ENCODE results near the gene CACNA1C.

Gene CACNA1C

GRCh38 chr12:2443776-2444175 lies 391.0 kb downstream of the CACNA1C start:
- no peak for DNase-seq

GRCh38 chr12:2445968-2446367 lies 393.2 kb downstream of the CACNA1C start:
- DNase-seq: no peak

GRCh38 chr12:2447861-2448260 lies 395.1 kb downstream of the CACNA1C start:
- no peak for DNase-seq

- DNase-seq: no peak
Observed at GRCh38 chr12:2449586-2449985, 396.8 kb downstream of the CACNA1C start.

- no peak for DNase-seq
Observed at GRCh38 chr12:2450553-2450952, 397.8 kb downstream of the CACNA1C start.

GRCh38 chr12:2451025-2451424 lies 398.2 kb downstream of the CACNA1C start:
- DNase-seq: no peak

GRCh38 chr12:2451497-2451896 lies 398.7 kb downstream of the CACNA1C start:
- DNase-seq: no peak

- no peak for DNase-seq
Observed at GRCh38 chr12:2453076-2453760, 400.4 kb downstream of the CACNA1C start.

GRCh38 chr12:2453761-2454090 lies 400.9 kb downstream of the CACNA1C start:
- no peak for DNase-seq

- DNase-seq: no peak
Observed at GRCh38 chr12:2454601-2455177, 401.9 kb downstream of the CACNA1C start.

GRCh38 chr12:2455410-2455809 lies 402.6 kb downstream of the CACNA1C start:
- no peak for DNase-seq

- DNase-seq: no peak
Observed at GRCh38 chr12:2456122-2456812, 403.5 kb downstream of the CACNA1C start.

GRCh38 chr12:2456813-2457186 lies 404.0 kb downstream of the CACNA1C start:
- DNase-seq: no peak

- no peak for DNase-seq
Observed at GRCh38 chr12:2457215-2457932, 404.6 kb downstream of the CACNA1C start.

GRCh38 chr12:2457933-2458414 lies 405.2 kb downstream of the CACNA1C start:
- no peak for DNase-seq

GRCh38 chr12:2460051-2460670 lies 407.4 kb downstream of the CACNA1C start:
- peak; percentile 48 for DNase-seq

- no peak for DNase-seq
Observed at GRCh38 chr12:2461046-2461445, 408.3 kb downstream of the CACNA1C start.

GRCh38 chr12:2461645-2462044 lies 408.9 kb downstream of the CACNA1C start:
- DNase-seq: no peak

- DNase-seq: no peak
Observed at GRCh38 chr12:2462087-2462486, 409.3 kb downstream of the CACNA1C start.

GRCh38 chr12:2463719-2464118 lies 410.9 kb downstream of the CACNA1C start:
- DNase-seq: no peak

GRCh38 chr12:2465681-2466080 lies 412.9 kb downstream of the CACNA1C start:
- no peak for DNase-seq

GRCh38 chr12:2466211-2466610 lies 413.4 kb downstream of the CACNA1C start:
- no peak for DNase-seq

All from RPMI8226 (cell line).